Adrenal gland (tissue), 12 donors: Measurements from ENCODE around the gene ARF1. TPM values are rescaled to one million over a fixed set of nuclear protein-coding genes. Genes with fewer than 3 reads are reported as not detected.
A peak's percentile ranks its signal among the peaks of the same experiment; 100 is the strongest.

Experiments used
- DNase-seq, 7 donors: peaks; one replicate each; pipeline ENCODE4 v3.0.0-alpha.2; 2019 to 2020
- H3K27ac ChIP-seq, 5 donors: fragments of 200-600 bp; sonication (generic) in 4 of 5; 1 replicate in 3 of 5; 2 replicates in 2 of 5; pipeline versions ENCODE4 v1.5.1 to v1.8.0; 2016 to 2020; ENCODE audit warnings: mild to moderate bottlenecking in 1 of 5
- H3K27me3 ChIP-seq: fragments of 200-600 bp; 2 replicates; pipeline ENCODE4 v1.8.0; 2021
- H3K36me3 ChIP-seq, 2 donors: fragments of 200-600 bp; replicated peaks in 1 of 2; 1 replicate in 1 of 2; 2 replicates in 1 of 2; pipeline versions ENCODE4 v1.5.1 to v1.8.0; 2018 to 2022
- H3K4me1 ChIP-seq, 2 donors: fragments of 200-600 bp; replicated peaks in 1 of 2; 1 replicate in 1 of 2; 2 replicates in 1 of 2; pipeline versions ENCODE4 v1.5.1 to v1.8.0; 2018 to 2021
- H3K4me3 ChIP-seq, 4 donors: fragments of 200-600 bp; sonication (generic) in 3 of 4; one replicate each; pipeline ENCODE4 v1.5.1; 2016 to 2018
- H3K9me3 ChIP-seq, 3 donors: fragments of 200-600 bp; sonication (generic) in 1 of 3; replicated peaks in 1 of 3; 1 replicate in 2 of 3; 2 replicates in 1 of 3; pipeline versions ENCODE4 v1.5.1 to v1.8.0; 2016 to 2021
- POLR2A ChIP-seq, 2 donors: fragments of 450-650 bp; IDR thresholded peaks; one replicate each; pipeline ENCODE4 v1.6.1; 2017; ENCODE audit warnings: antibody characterized with exemption in 2 of 2, mild to moderate bottlenecking in 2 of 2, moderate library complexity in 1 of 2
- WGBS, 4 donors: extraction: QIAGEN DNeasy Blood & Tissue Kit in 2 of 4; methylation state at CpG; one replicate each; pipeline versions ENCODE4 v1.1.5 to v1.1.7; 2013 to 2017; 5-methylcytosine and 5-hydroxymethylcytosine counted together
- intact Hi-C, 2 donors: fragments of 100-400 bp; cut with DNase I; formaldehyde crosslinking; loops; one replicate each; pipeline versions ENCODE4 v1.14.1 to v1.15.0; 2022 to 2023
- polyA plus RNA-seq, 3 donors: library from polyadenylated mRNA; stranded (reverse); fragments of 200-250 nt in 2 of 3; fragments of 350-450 nt in 1 of 3; fragmentation: Illumina TruSeq in 1 of 3; extraction: RNeasy Lipid Tissue Mini Kit (QIAGEN cat#74804) in 1 of 3; gene quantifications; one replicate each; pipeline ENCODE4 v1.2.3, GENCODE V29; 2013 to 2014
- total RNA-seq, 9 donors: library from RNA; depleted of rRNA in 4 of 9; stranded (reverse); fragments of >200 nt in 4 of 9; fragments of 120-200 nt in 1 of 9; fragmentation: NEBNext Ultra II Directional in 1 of 9; extraction: Animal tissue kit (Norgen Biotek cat#: 25700) in 1 of 9; gene quantifications; one replicate each; pipeline versions ENCODE4 v1.1.0 to v1.2.4, GENCODE V29; 2013 to 2023
- TF ChIP-seq, protein P1 (sequence below), 6 experiments: fragments of 450-650 bp in 4 of 6; fragments of 200-600 bp in 2 of 6; sonication (generic) in 1 of 6; IDR thresholded peaks; 1 replicate in 5 of 6; 2 replicates in 1 of 6; pipeline versions ENCODE4 v1.5.1 to v1.8.0; 2016 to 2021; ENCODE audit warnings: antibody characterized with exemption in 6 of 6, mild to moderate bottlenecking in 2 of 6, moderate library complexity in 1 of 6
- donor health status: healthy with polysubstance abuse.
- donor health status: Bipolar disorder and iron deficiency.
- donor health status: DM: yes; HTN: yes; CAD: no.
- donor health status: DM: no; HTN: no; CAD: no.
- donor health status: DM: no; HTN: no; CAD: no.
- donor health status: DM: yes; HTN: yes; CAD: no.

Gene ARF1
- total and polyA plus RNA-seq, 12 donors: 200 to 611 (median 381) TPM

DNA sequence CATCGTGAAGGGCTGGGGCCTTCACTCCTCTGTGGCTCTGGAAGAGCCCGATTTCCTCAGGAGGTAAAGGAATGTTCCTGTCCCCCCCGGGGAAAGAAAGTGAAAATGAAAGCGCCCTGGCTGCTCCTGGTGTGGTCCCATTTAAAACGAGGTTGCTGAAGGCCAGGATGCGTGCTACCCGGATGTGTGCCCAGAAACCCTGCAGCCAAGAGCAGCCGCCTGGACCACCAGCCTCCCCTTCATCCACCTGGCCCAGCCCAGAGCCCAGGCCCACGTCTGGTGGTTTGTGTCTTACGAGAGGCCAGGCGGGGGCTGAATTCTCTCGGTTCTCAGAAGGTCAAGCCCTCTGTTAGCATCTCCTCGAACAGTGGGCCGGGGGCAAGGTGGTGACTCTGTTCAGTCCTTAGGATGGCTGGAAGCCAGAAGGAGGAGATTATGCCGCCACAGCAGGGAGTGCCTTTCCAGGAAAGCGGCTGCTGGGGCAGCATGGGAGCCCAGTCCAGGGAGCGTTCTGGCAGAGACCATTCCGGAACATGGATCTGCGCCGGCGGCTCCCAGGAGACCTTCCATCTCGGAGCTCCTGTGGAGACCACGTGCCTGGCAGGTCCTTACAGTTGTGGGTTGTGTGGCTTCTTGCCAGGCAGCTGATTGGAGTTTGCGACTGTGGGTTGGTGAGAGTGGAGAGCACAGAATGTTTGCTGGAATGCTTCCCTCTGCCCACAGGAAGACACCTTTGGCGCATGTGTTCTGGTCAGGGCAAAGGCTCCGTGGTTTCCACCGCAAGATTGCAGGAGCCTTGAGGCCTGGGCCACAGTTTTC lies 58.9 kb downstream of the ARF1 start:
- Histone ChIP-seq H3K36me3 (peaks cover 0 to 4% of the 10 kb centered on the region in 2 donors), H3K9me3 (no peaks in the 10 kb centered on the region), H3K27me3 (no peaks in the 10 kb centered on the region), H3K4me1 (peaks cover 15 to 33% of the 10 kb centered on the region in 2 donors), H3K27ac (peak overlapping the region in 4 of 5 donors; percentile 94 to 99 (median 98)), H3K4me3 (peak overlapping the region in 3 of 4 donors; percentile 77 to 94 (median 87))
- 34 to 49% (median 41%) methylated on average over 19 to 27 of the region's 27 CpGs for WGBS, 4 donors
- no peak for TF ChIP-seq POLR2A (IDR thresholded peaks at IDR 0.05)
- TF ChIP-seq, protein P1, sequence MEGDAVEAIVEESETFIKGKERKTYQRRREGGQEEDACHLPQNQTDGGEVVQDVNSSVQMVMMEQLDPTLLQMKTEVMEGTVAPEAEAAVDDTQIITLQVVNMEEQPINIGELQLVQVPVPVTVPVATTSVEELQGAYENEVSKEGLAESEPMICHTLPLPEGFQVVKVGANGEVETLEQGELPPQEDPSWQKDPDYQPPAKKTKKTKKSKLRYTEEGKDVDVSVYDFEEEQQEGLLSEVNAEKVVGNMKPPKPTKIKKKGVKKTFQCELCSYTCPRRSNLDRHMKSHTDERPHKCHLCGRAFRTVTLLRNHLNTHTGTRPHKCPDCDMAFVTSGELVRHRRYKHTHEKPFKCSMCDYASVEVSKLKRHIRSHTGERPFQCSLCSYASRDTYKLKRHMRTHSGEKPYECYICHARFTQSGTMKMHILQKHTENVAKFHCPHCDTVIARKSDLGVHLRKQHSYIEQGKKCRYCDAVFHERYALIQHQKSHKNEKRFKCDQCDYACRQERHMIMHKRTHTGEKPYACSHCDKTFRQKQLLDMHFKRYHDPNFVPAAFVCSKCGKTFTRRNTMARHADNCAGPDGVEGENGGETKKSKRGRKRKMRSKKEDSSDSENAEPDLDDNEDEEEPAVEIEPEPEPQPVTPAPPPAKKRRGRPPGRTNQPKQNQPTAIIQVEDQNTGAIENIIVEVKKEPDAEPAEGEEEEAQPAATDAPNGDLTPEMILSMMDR (IDR thresholded peaks at IDR 0.05): no peak
- peak in 6 of 7 donors; percentile 45 to 72 (median 56) for DNase-seq
- intact Hi-C loops: no loop called here

DNA sequence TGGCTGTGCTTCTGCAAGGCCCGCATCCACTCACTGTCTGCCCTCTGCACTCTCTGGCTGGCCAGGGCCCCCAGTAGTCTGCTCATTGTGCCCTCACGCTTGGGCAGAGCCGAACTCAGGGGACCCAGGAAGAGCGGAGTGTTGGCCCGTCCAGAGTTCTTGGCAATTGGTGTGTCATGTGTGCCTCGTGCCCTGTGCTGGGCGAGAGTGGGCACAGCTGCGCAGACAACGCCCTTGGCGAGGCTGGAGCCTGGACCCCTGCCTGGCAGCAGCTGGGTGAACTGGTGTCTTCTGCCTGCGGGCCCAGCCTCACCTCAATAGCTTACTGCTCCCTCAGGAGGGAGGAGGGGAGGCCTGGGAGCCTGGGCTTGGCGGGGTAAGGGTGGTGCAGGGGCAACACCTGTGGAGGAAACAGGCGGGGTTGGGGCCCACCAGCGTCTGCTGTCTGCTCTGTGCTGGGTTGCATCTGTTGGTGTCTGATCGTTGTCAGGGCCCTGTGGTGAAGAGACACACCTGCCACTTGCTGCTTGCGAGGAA lies 59.7 kb downstream of the ARF1 start:
- peak overlapping the region in 2 of 5 donors; percentile 41 to 98 for H3K27ac ChIP-seq
- 80 to 88% (median 81%) methylated on average over 14 to 16 of the region's 16 CpGs for WGBS, 4 donors
- peaks cover 0 to 10% of the 10 kb centered on the region in 2 donors for H3K36me3 ChIP-seq
- peak in 3 of 7 donors; percentile 24 to 51 (median 26) for DNase-seq
- no peak overlapping the region for H3K4me3 ChIP-seq
- intact Hi-C loops: no loop called here
- H3K27me3 ChIP-seq: no peaks in the 10 kb centered on the region
- no peaks in the 10 kb centered on the region for H3K9me3 ChIP-seq
- peaks cover 15 to 33% of the 10 kb centered on the region in 2 donors for H3K4me1 ChIP-seq
- TF ChIP-seq POLR2A (IDR thresholded peaks at IDR 0.05): no peak
- TF ChIP-seq, protein P1 (IDR thresholded peaks at IDR 0.05): no peak

DNA sequence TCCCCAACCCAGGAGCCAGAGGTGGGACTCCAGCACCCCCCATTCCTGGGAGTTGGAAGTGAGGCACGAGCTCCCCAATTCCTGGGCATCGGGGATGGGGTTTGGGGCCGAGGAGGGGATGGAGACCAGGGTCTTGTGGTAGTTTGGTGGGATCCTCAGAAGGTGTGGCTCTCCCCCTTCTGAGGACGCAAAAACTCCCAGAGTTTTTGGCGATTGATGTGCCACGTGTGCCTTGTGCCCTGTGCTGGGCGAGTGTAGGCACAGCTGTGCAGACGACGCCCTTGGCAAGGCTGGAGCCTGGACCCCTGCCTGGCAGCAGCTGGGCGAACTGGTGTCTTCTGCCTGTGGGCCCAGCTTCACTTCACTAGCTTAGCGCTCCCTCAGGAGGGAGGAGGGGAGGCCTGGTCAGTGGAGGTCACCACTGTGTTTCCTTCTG lies 60.2 kb downstream of the ARF1 start:
- Histone ChIP-seq H3K9me3 (no peaks in the 10 kb centered on the region), H3K27ac (no peak overlapping the region), H3K27me3 (no peaks in the 10 kb centered on the region), H3K36me3 (peaks cover 0 to 15% of the 10 kb centered on the region in 2 donors), H3K4me1 (peaks cover 15 to 33% of the 10 kb centered on the region in 2 donors), H3K4me3 (no peak overlapping the region)
- peak in 2 of 7 donors; percentile 14 to 28 for DNase-seq
- 74 to 82% (median 79%) methylated on average over 8 to 11 of the region's 11 CpGs for WGBS, 4 donors
- TF ChIP-seq, protein P1 (IDR thresholded peaks at IDR 0.05): no peak
- TF ChIP-seq POLR2A (IDR thresholded peaks at IDR 0.05): no peak
- intact Hi-C loops: no loop called here

DNA sequence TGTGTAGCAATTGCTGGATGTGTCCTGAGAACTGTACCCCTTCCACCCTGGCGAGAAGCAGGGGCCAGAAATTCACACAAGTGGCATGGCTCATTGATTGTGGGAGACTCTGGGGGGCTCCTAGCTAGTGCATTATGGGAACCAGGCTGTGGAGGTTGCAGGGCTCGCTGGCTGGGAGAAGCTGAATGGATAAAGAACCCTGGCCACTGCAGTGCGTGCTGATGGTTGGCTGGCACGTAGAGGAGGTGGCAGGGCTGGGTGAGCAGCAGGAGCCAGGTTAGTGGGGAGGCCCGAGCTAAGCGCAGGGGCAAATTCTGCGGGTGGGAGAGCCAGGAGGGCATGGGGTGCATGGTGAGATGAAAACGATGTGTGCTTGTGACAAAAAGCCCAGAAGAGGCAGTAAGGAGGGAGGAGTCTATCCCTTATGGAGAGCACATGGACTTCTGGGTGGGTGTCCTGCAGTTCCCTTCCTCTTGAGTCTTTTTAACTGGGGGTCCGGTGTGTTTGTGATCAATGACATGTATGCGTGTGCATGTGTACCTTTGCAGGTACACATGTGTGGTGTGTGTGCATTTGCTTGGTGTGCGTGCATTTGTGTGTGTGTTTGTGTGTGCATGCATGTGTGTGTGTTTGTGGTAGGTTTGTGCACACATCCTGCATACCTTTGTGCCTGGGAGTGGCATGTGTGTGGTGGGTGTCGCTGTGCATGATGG lies 61.1 kb downstream of the ARF1 start:
- Histone ChIP-seq H3K36me3 (peaks cover 0 to 24% of the 10 kb centered on the region in 2 donors), H3K4me1 (peaks cover 15 to 34% of the 10 kb centered on the region in 2 donors), H3K9me3 (no peaks in the 10 kb centered on the region), H3K27me3 (no peaks in the 10 kb centered on the region), H3K4me3 (no peak overlapping the region), H3K27ac (no peak overlapping the region)
- no peak for TF ChIP-seq POLR2A (IDR thresholded peaks at IDR 0.05)
- TF ChIP-seq, protein P1 (IDR thresholded peaks at IDR 0.05): no peak
- intact Hi-C loops: no loop called here
- WGBS, 4 donors: 86 to 88% (median 87%) methylated on average over 12 of the region's 12 CpGs
- peak in 2 of 7 donors; percentile 15 to 43 for DNase-seq
